Kidney (tissue), 14 donors: ENCODE measurements around the gene DLG2. TPM values are rescaled to one million over a fixed set of nuclear protein-coding genes. Genes with fewer than 3 reads are reported as not detected.

ENCODE experiments used
- DNase-seq, 5 donors: peaks; one replicate each; pipeline ENCODE4 v3.0.0-alpha.2; 2013 to 2020
- FAIRE-seq: peaks from 2 replicates; lab custom pipeline; 2012; peaks lifted over from hg19 to GRCh38; lab: Jason Lieb, UNC
- H3K27ac ChIP-seq, 2 donors: one replicate each; pipeline ENCODE4 v1.7.0; 2013; ENCODE audit warnings: low read depth in 2 of 2, low read length in 2 of 2, inconsistent platforms in 1 of 2
- H3K27me3 ChIP-seq: one replicate; pipeline ENCODE4 v1.7.1; 2013; ENCODE audit warnings: low read length, inconsistent platforms; ENCODE audit not compliant: control insufficient read depth, insufficient read depth
- H3K36me3 ChIP-seq, 3 donors: one replicate each; pipeline versions ENCODE4 v1.7.0 to v1.7.1; 2013; ENCODE audit warnings: low read length in 3 of 3, control low read depth in 1 of 3, inconsistent platforms in 1 of 3; ENCODE audit not compliant: insufficient read depth in 3 of 3, control insufficient read depth in 2 of 3
- H3K4me1 ChIP-seq, 3 donors: one replicate each; pipeline versions ENCODE4 v1.7.0 to v1.7.1; 2013; ENCODE audit warnings: low read length in 3 of 3, inconsistent platforms in 1 of 3, low read depth in 1 of 3; ENCODE audit not compliant: control insufficient read depth in 2 of 3, insufficient read depth in 2 of 3
- H3K4me3 ChIP-seq, 3 donors: one replicate each; pipeline versions ENCODE4 v1.7.0 to v1.8.1; 2013; ENCODE audit warnings: low read length in 3 of 3, control low read depth in 1 of 3, inconsistent platforms in 1 of 3
- H3K9ac ChIP-seq, 3 donors: one replicate each; pipeline versions ENCODE4 v1.7.0 to v1.7.1; 2013; ENCODE audit warnings: low read length in 3 of 3, control low read depth in 1 of 3, inconsistent platforms in 1 of 3
- H3K9me3 ChIP-seq, 3 donors: one replicate each; pipeline versions ENCODE4 v1.7.0 to v1.7.1; 2013; ENCODE audit warnings: low read length in 3 of 3, control low read depth in 1 of 3, inconsistent platforms in 1 of 3; ENCODE audit not compliant: control insufficient read depth in 2 of 3, insufficient read depth in 1 of 3
- intact Hi-C: fragments of 100-400 bp; cut with DNase I; formaldehyde crosslinking; loops from one replicate; pipeline ENCODE4 v1.11.1; 2022
- polyA plus RNA-seq: library from polyadenylated mRNA; stranded (reverse); fragments of 350-450 nt; fragmentation: Illumina TruSeq; extraction: RNeasy Lipid Tissue Mini Kit (QIAGEN cat#74804); gene quantifications from one replicate; pipeline ENCODE4 v1.2.3, GENCODE V29; 2014; ENCODE audit warnings: low read depth, low replicate concordance; ENCODE audit not compliant: insufficient read depth
- total RNA-seq: library from RNA; stranded (reverse); fragmentation: NEBNext Ultra II Directional; extraction: Animal tissue kit (Norgen Biotek cat#: 25700); gene quantifications from one replicate; pipeline ENCODE4 v1.2.1, GENCODE V29; 2021
- TF ChIP-seq, protein P1 (sequence below): IDR thresholded peaks from 3 replicates; pipeline ENCODE4 v1.5.1; 2012; ENCODE audit warnings: mild to moderate bottlenecking, moderate library complexity, borderline replicate concordance; ENCODE audit not compliant: insufficient read depth; ENCODE audit errors: extremely low read depth
- donor health status: control.
- donor health status: control.
- donor health status: control.
- donor health status: control.
- donor health status: control.
- donor health status: DM: yes; HTN: yes; CAD: no.
- donor health status: Normal renal cell carcinoma (clear cell type).

Gene DLG2
- total and polyA plus RNA-seq, 2 donors from 2014 or later: 2.9 to 7.2 TPM

DNA sequence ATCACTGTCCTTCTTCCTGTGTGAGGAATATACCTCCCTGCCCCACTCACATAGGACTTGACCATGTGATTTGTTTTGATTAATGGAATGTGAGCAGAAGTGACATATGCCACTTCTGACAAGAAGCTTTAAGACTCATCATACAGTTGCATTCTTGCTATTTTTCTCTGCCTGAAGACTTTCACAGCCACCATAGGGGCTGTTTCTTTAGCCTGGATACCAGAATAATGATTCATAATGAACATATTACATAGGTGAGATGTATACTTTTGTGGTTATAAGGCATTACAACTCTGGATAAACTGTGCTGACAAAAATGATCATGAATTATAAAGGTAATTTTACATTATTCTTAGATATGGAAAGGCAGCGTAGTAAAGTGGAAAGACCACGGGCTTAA, 798.0 kb downstream of the DLG2 start:
- TF ChIP-seq, protein P1, sequence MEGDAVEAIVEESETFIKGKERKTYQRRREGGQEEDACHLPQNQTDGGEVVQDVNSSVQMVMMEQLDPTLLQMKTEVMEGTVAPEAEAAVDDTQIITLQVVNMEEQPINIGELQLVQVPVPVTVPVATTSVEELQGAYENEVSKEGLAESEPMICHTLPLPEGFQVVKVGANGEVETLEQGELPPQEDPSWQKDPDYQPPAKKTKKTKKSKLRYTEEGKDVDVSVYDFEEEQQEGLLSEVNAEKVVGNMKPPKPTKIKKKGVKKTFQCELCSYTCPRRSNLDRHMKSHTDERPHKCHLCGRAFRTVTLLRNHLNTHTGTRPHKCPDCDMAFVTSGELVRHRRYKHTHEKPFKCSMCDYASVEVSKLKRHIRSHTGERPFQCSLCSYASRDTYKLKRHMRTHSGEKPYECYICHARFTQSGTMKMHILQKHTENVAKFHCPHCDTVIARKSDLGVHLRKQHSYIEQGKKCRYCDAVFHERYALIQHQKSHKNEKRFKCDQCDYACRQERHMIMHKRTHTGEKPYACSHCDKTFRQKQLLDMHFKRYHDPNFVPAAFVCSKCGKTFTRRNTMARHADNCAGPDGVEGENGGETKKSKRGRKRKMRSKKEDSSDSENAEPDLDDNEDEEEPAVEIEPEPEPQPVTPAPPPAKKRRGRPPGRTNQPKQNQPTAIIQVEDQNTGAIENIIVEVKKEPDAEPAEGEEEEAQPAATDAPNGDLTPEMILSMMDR: no peak
- no peaks in the 10 kb centered on the region for H3K4me1 ChIP-seq
- FAIRE-seq (no peak), DNase-seq (no peak)
- H3K9ac ChIP-seq: no peak overlapping the region
- H3K36me3 ChIP-seq: no peaks in the 10 kb centered on the region
- no peak overlapping the region for H3K4me3 ChIP-seq
- intact Hi-C loops: no loop called here
- H3K9me3 ChIP-seq: no peaks in the 10 kb centered on the region
- H3K27me3 ChIP-seq: no peaks in the 10 kb centered on the region
- H3K27ac ChIP-seq: no peak overlapping the region

DNA sequence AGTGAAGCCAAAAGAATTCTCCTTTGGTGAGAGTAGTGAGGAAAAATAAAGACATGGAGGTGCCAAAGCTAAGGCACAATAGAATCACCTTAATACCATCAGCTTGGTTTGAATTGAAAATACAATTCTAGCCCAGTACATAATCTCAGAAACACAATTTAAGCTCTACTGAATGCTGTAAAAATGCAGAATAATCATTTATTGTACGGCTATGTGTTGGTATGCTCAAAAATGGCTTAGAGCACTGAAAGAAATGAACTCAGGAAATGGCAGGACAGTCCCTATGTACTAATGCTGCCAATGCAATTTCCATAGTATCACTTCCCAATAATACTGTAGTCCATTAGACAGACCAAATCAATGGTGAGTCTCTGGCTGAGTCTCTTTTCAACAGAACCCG, 798.5 kb downstream of the DLG2 start:
- Histone ChIP-seq H3K27me3 (no peaks in the 10 kb centered on the region), H3K4me3 (no peak overlapping the region), H3K9ac (no peak overlapping the region), H3K4me1 (no peaks in the 10 kb centered on the region), H3K36me3 (no peaks in the 10 kb centered on the region), H3K27ac (no peak overlapping the region), H3K9me3 (no peaks in the 10 kb centered on the region)
- DNase-seq (no peak), FAIRE-seq (no peak)
- intact Hi-C loops: no loop called here
- TF ChIP-seq, protein P1: no peak

DNA sequence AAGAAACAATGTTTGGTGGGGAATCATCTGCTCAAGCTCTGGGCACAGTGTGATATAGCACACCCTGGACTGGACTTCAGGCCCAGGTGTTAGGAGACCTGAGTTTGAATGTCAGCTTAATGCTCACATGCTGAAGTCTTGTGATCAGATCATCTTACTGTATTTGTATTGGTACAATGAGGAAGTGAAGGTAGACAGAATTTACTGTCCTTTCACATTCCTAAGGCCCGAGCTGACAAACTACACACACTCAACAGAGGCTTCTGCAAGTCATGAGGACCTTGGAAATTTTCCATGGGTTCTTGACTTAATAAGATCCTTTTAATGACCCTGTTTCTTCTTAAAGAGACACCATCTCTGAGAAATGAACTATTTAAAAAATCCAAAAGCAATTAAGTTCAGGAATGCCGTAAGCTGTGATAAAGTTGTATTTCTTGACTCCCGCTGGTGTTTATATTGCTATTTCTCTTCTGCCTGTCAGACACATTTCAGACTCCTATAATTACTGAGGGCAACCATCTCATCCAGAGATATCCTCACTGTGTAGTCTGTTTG, 802.0 kb downstream of the DLG2 start:
- Histone ChIP-seq H3K4me3 (no peak overlapping the region), H3K9me3 (no peaks in the 10 kb centered on the region), H3K36me3 (no peaks in the 10 kb centered on the region), H3K4me1 (no peaks in the 10 kb centered on the region), H3K27ac (no peak overlapping the region), H3K9ac (no peak overlapping the region), H3K27me3 (no peaks in the 10 kb centered on the region)
- DNase-seq (peak in 2 of 5 donors; percentile 29 to 67), FAIRE-seq (no peak)
- intact Hi-C loops: no loop called here
- TF ChIP-seq, protein P1: no peak

DNA sequence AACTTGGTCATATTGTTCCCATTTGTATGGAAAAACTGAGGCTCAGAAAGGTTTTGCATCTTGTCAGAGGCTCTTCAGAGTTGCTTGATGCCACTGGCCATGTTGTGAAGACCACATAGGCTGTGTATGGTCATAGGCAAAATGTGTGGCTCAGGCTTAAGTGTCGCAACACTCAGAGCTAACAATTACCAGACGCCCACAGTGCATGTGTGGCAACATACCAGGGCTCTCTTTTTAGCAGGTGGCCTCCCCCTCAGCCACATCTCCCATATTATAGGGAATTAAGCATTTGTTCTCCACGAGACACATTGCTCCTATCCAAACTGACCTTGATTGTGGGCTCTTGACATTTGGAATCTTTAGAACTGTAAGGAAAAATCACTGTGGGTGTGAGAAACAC, 802.5 kb downstream of the DLG2 start:
- FAIRE-seq (no peak), DNase-seq (no peak)
- intact Hi-C loops: no loop called here

More for the DNA sequence above, 802.5 kb downstream of the DLG2 start:
- H3K27ac ChIP-seq: no peak overlapping the region
- H3K9me3 ChIP-seq: no peaks in the 10 kb centered on the region
- H3K27me3 ChIP-seq: no peaks in the 10 kb centered on the region
- H3K36me3 ChIP-seq: no peaks in the 10 kb centered on the region
- H3K9ac ChIP-seq: no peak overlapping the region
- H3K4me1 ChIP-seq: no peaks in the 10 kb centered on the region
- TF ChIP-seq, protein P1: no peak
- no peak overlapping the region for H3K4me3 ChIP-seq
